GM19238 (cell line): ENCODE data around the gene HOMER2.
"Not testable (repeated sequence)": the region's sequence is repeated elsewhere in the genome, so short reads cannot be mapped to it uniquely, and the experiment has no call there.

Source experiments
- DNase-seq: peaks from one replicate; pipeline ENCODE4 v3.0.0; 2011; ENCODE audit warnings: low spot score; ENCODE audit not compliant: insufficient read length

Gene HOMER2

DNA sequence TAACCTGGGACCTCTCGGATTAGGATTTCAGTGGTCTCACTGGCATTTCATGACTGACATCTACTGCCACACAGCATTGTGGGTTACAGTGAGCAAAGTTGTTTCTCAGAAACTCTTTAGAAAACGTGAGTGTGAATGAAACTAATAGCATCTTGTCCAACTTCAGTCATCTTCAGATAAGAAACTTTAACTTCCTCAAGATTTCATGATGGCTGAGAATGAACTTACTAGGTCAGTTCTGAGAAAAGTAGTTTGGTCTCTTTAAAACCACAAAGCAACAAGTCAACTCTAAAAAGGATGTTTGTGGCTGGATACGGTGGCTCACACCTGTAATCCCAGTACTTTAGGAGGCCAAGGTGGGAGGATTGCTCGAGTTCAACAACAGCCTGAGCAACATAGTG, 14.2 kb upstream of the HOMER2 start:
- no peak for DNase-seq

DNA sequence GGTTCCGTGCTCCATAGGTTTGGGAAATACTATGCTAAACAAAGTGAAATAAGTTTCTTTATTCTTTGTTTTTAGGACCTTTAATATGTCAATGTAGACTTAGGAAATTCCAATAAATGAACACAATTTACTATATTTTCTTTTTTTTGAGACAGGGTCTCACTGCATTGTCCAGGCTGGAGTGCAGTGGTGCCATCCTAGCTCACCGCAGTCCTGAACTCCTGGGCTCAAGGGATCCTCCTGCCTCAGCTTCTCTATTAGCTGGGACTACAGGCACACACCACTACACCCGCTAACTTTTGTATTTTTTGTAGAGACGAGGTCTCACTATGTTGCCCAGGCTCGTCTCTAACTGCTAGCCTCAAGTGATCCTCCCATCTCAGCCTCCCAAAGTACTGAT, 12.4 kb upstream of the HOMER2 start:
- no peak for DNase-seq

DNA sequence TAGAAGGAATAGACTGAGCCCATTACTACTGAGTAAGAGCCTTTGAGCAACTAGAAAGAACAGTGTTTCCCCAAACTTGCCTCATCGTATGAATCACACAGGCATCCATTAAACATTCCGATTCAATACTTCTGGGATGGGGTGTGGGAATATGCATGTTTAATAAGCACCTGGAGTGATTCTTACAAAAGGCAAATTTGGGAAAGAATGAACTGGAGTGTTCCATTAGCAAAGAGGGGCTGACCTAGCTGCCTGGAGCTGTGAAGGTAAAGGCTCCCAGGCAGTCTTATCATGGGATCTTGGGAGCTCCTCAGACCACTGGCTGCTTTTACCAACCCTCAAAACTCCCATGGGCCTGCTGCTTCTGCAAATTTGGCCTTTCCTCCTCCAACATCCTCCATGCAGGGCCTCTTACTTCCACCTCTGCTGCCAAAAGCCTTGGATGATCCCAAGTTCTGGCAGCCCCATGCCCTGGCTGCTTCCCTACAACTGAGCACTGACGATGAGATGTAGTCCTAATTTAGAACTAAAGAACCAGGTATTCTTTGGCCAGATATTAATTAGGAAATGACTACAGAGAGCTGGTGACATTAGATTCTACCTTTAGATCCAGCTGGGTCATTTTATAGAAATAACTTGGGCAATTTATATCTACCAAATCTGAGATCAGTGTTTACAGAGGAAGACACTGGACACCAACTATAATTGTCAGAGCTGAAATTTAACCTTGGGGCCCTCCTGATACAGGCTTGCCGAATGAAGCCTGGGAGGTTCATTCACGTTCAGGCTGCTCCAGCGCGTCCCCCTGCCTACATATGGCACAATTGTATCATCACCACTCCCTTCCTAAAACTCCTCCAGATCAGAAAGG, 11.2 kb upstream of the HOMER2 start:
- no peak for DNase-seq

DNA sequence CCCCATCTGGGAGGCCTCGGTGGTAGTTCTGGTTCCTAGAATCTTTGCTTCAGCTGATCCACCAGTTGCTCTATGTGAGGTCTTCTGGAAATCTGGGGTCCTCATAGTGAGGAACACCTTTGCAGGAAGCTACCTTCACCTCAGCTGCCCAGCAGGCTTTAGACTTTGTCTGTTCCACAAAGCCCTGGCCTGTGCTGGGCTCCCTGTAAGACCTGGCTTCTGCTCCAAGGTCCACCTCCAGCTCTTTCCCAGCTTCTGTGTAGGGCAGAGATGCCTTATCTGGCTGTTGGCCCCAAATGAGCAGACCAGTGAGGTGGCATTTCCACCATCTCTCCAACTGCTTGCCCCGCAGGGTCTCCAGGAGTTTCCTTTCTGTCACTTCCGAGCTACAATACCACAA, 8.2 kb upstream of the HOMER2 start:
- DNase-seq = no peak

DNA sequence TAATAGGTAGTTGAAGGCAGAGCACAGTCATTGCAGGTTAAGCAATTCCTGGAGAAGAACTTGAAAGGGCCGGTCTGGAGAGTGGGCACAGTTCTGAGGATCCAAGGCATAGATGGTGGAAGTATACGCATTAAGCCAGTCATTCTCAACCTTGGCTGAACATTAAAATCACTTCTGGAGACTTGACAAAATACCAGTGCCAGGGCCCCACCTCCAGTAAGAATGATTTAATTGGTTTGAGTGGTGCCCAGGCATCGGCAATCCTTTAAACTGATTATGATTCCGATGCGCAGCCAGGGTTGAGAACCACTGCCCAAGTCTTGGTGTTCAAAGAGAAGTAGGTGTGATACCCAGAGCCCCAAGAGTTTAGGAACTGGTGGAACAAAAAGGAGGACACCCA, 6.9 kb upstream of the HOMER2 start:
- DNase-seq = no peak

DNA sequence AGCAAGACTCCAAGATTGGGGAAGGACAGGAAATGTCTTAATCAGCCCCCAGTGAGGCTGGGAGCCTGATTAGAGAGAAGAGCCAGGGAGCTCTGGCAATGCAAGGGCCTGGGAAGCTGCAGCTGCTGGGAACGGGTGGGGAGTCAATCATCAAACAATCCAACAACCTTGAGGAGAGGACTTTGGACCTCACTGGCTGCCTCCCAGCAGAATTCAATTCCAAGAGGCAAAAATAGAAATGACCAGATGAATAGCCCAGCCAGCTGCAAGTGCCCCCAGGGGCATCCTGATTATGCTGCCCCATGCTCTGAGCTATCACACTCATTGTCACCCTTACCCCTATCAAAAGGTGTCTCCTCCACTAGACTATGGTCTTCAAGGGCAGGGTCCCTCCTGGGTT, 6.1 kb upstream of the HOMER2 start:
- no peak for DNase-seq

DNA sequence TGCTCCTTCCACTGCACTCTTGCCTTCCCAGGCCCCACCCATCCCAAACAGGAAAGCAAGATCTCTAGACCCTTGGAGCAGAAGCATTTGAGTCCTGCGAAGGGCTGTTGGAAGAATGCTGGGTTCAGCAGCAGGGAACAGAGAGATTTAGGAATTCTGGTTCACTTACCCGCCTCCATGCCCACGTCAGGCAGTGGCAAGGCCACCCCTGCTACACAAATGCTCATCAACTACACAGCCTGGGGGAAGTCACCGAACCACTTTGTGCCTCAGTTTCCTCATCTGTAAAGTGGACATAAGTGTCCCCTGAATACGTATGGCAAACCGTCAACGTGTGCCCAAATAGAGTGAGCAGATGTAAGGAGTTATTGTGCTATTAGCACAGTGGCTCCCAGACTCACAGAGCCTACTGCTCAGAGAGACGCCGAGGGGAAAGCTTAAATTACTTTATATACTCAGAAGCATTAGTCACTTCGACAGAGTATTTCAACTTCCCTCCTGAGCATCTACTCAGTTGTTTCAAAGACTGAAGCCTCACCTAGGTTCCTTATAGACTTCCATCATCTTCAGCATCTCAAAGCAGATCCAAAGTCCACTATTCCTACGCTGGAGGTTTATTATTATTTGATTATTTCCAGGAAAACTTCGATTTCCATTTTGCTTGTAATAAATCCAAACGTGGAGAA, 905 bp downstream of the HOMER2 start:
- no peak for DNase-seq

DNA sequence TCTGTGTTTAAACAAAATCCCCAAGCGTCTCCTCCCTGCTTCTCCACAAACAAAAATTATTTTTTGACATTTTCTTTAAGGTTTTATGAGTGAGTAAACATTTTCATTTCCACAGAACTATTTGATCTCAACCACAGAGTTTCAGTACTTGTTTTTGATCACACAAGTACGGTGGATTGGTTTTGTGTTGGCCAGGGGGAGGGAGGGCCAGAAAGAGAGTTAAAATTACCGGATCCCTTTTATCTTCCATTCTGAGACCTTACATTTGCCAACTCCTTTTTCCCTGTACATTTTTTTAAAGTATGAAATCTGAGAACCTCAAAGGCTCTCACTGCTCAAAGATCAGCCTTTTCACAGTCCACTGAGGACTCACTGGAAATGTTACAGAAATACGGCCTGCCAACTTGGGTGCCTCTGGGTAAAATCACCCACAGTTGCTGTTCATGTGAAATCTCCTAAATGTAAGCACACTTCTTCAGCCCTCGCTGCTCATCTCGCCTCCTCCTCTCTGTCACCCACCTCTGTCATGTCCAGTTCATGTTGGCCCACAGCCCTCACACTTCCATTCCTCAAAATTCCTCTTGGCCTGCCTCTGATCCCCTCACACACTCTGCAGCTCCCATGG, 1.7 kb downstream of the HOMER2 start:
- DNase-seq = no peak

DNA sequence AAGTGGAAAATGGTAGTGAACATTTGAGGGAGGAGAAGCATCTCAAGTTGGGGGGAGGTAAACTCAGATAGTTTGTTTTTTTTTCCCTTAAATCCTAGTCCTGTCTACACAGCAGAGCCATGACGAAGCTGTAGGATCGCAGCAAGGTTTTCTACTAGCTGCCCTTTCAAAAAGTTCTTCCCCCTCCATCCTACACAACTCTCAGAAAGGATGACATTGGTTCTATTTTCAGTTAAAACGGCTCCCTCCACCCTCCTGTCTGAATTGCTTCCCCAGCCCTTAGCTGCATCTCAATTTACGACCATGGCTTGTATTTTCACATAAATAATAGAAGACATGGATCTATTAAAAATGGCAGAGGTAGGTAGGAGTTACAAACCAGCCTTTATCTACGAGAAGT, 2.2 kb downstream of the HOMER2 start:
- DNase-seq = no peak

DNA sequence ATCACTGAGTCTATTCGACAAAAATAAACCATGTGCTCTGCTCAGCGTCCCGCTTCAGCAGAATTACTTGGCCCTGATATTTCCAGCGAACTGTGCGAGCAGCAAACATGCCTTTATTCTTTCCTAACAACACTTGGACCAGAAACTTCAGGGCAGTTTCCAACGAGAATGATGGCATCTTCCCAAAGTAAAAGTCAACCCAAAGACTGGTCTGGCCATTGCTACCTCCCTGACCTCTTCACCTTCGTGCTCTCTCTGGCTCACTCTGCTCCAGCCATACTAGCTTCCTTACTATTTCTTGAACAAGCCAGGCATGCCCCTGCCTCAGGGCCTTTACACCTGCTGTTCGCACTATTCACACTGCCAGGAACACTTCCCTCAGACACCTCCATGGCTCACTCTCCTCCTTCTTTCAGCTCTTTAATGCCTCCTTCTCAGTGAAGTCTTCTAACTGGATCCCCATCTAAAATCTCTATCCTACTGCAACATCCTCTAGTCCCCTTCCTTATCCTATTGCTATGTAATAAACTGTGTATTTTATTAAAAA, 6.3 kb downstream of the HOMER2 start:
- DNase-seq = no peak

DNA sequence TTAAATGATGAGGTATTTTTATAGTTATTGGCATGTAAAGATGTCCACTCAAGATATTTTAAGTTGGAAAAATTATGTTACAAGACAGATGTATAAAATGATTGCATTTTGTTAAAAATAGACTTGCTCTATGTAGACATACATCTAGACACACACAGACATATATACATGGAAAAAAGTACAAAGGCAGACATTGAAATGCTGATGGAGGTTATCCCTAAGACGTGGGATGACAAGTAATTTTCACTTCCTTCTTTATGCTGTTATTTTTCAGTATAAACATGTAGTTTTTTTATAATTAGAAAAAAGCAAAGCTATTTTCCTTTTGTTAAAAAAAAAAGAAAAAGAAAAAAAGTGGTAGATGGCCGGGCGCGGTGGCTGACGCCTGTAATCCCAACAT, 7.2 kb downstream of the HOMER2 start:
- DNase-seq = no peak

DNA sequence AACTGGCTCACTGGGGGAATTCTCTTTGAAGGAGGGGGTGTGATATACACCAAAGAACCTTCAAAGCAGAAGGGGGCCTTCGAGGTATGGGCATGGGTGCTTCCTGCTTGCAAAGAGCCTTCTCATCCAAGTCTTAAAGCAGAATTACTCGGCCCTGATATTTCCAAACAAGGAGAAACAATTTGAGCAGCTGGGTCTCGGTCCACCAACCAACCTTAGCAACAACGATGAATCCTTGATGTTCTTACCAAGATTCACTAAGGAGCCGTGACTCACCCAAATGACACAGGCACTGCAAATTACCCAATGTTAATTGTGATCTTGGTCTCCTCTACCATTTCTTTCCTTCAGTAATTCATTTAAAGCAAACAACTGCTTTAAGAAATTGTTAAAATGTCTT, 7.7 kb downstream of the HOMER2 start:
- no peak for DNase-seq

DNA sequence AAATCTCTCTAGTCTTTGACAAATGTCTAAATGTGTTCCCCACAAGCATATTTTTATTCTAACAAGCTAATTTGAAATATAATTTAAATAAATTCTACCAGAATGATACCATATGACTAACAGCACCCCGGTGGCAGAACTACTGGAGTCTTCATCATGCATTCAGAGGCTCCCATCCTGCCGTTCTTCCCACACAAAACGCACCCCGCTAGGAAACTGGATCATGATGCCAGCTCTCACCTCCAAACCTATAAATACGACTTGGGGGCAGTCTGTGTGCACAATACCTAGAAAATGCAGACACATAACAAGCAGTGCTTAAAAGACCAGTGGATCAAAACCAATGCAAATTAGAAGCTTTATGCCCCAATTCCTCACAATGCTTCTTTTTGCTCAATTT, 8.5 kb downstream of the HOMER2 start:
- DNase-seq = no peak

DNA sequence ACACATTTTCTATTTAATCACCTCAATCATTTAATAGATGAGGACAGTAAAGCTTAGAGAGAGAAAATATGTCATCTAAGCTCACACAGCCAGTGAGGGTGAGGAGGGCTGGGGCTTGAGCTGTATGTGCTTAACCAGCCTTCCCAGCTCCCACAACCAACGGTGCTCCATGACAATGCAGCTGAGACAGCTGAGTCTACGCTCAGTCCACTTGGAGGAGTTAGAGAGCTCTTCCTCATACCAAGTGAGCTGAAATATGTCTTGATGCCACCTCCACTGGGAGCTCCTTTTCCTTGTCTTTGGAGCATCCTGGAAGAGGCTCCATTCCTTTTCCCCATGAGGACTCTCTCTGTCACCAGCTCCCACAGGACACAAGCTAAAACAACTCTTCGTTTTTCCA, 9.3 kb downstream of the HOMER2 start:
- DNase-seq = no peak

DNA sequence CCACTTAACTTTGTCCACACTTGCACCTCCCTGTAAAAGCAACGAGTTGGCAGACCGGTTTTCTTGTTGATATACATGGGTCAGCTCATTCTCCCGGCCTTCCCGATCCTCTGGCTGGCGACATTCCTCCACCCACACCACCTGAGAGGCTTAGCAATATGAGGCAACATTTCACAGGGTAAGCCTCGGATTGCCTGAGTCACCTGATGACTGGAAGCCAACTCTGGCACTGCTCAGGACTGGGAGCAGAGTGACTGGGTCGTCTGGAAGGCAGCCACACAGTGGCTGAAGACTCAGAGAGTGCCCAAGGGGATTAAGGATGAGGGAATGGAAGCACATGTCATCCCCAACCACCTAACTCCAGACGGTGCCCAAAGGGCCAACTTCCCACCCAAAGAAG, 9.8 kb downstream of the HOMER2 start:
- no peak for DNase-seq

DNA sequence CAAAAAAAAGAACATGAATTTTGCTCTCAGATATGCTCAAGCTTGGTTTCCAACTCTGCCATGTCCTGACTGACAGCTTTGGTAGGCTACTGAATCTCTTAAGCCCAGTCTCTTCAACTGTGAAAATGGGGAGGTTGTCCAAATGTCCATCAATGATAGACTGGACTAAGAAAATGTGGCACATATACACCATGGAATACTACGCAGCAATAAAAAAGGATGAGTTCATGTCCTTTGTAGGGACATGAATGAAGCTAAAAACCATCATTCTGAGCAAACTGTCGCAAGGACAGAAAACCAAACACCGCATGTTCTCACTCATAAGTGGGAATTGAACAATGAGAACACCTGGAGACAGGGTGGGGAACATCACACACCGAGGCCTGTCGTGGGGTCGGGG, 12.8 kb downstream of the HOMER2 start:
- DNase-seq = not testable (repeated sequence)

DNA sequence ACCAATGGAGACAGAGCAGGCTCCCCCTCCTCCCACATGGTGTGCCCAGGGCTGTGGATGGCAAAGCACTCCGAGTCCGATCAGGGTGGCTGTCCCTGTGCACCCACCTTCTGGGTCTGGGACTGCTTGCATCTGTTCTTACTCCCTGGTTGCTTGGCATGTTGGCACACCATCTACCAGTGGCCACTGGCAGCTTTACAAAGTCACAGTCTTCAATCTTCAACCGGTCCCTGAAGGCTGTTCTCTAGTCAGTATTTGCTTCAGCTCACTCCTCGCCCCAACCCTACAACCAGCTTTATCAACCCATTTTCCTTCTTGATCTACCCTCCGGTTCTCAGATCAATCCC, 14.8 kb downstream of the HOMER2 start:
- DNase-seq = no peak

DNA sequence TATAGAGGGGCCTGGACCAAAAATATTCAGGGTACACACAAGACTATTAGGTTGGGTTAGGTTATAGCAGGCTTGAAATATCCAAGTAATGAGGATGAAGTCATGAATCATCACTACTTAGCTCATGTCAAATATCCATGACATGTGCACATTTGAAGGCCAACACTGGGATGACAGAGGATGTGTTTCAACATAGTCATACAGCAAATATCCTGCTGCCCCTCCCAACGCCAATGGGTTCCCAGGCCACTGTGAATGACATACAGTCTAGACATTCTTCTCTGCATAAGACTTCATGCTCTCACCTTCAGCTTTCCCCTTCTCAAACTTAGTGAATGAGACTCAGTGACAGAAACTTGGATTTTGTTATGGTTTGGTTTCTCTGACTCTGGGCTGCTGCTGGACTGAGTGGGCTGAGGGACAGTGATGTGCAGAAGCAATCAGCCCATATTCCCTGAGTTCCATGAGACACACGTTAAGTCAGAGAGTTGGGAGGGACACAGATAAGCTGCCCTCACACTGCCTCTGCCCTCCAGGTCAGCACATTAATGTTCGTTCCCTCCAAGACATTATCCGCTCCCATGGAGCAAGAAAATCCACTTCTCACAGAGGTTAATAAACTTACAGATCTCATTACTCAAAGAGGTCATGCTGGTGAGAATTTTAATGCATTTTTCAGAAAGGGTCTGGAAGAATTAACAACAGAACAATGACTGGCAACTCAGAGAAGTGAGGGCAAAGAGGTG, 15.4 kb downstream of the HOMER2 start:
- no peak for DNase-seq

DNA sequence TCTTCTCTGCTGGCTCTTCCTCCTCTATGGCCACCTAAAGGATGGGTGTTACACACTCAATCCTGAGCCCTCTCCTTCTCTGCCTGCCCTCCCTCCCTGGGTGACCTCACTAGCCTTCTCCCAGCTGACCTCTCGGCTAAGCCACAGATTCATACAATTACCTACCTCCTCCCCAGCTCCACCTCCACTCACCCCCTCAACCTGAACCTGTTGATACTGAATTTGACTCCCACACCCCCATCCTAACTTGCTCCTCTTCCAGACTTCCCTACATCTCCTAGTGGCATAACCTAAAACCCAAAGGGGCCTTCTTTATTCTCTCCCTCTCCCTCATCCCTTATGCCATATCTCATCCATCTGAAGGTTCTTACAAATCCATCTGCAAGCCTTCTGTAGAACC, 17.1 kb downstream of the HOMER2 start:
- DNase-seq = no peak

DNA sequence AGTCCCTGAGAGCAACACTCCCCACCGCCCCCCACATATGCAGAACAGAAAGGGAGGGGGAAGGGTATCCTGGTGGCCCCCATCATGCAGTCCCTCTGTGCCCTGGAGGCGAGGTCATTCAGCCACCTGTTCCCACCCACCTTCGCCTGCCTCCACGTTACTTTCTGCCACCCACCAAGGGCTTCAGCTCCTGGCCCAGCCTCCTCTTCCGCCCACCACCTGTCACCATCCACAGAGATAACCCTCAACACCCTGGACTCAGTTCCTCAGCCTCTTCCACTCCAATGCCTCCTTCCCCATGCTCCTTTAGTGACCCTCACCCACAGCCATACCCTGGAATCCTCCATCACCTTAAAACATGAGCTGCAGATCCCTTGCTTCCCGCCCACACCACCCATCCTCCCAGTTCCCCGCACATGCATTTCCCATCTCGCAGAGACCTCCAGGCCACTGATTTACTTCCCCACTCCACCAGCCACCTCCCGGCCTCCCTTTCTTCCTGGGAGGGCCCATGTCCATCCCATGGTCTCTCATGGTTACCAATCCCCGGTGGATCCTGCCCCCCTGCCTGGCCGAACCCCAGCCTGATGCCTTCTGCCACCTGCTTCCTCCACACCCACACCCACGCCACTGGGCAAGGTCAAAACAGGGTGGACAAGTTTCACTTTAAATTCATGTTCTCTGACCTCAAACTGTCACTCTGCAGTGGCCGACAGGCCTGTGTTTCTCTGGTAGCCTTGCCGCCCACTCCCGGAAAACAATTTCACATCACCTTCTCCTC, 18.2 kb downstream of the HOMER2 start:
- DNase-seq = no peak

DNA sequence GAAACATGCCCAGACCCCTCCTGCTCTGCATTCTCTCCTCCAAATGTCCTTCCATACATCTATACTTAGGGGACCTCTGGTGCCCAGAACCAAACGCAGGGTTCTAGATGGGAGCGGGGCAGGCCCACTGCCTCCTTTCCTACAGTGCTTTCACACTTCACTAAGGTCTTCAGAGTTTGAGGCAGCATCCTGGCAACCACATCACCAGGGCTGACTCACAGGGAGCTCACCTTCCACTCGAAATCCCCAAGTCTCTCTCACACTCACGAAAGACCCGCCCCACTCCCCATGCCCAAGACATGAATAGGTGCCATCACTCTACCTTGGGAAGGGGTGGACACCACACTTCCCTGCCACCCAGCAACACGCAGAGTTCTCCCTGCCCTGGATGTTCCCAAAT, 18.9 kb downstream of the HOMER2 start:
- DNase-seq = no peak
